Trophoblast cell (in vitro differentiated cells and primary cell): Measurements from ENCODE around the gene LMF2.

ENCODE experiments used
- DNase-seq, 2 donors: peaks; one replicate each; pipeline ENCODE4 v3.0.0-alpha.2; 2016
- H2AFZ ChIP-seq: 2 replicates; pipeline ENCODE4 v1.6.1; 2013; ENCODE audit warnings: low read length, moderate library complexity, mild to moderate bottlenecking; ENCODE audit not compliant: insufficient read depth, poor library complexity
- H2AK5ac ChIP-seq: 2 replicates; pipeline ENCODE4 v1.6.1; 2013; ENCODE audit warnings: mild to moderate bottlenecking, low read length
- H2BK120ac ChIP-seq: 2 replicates; pipeline ENCODE4 v1.6.1; 2013; ENCODE audit warnings: low read length, mild to moderate bottlenecking, moderate library complexity; ENCODE audit not compliant: insufficient read depth, poor library complexity
- H2BK12ac ChIP-seq: 2 replicates; pipeline ENCODE4 v1.6.1; 2013; ENCODE audit warnings: mild to moderate bottlenecking, low read length, moderate library complexity
- H2BK5ac ChIP-seq: 2 replicates; pipeline ENCODE4 v1.6.1; 2013; ENCODE audit warnings: low read length, low read depth, moderate library complexity, mild to moderate bottlenecking; ENCODE audit not compliant: poor library complexity
- H3K14ac ChIP-seq: 2 replicates; pipeline ENCODE4 v1.6.1; 2013; ENCODE audit warnings: mild to moderate bottlenecking, low read length
- H3K18ac ChIP-seq: 2 replicates; pipeline ENCODE4 v1.6.1; 2013; ENCODE audit warnings: mild to moderate bottlenecking, low read length
- H3K23ac ChIP-seq: 2 replicates; pipeline ENCODE4 v1.6.1; 2013; ENCODE audit warnings: low read length
- H3K27ac ChIP-seq: 2 replicates; pipeline ENCODE4 v1.5.1; 2013; ENCODE audit warnings: low read depth, mild to moderate bottlenecking, inconsistent platforms, low read length, moderate library complexity
- H3K27me3 ChIP-seq: 2 replicates; pipeline ENCODE4 v1.6.1; 2013; ENCODE audit warnings: inconsistent platforms, mild to moderate bottlenecking, low read length, moderate library complexity; ENCODE audit not compliant: insufficient read depth
- H3K36me3 ChIP-seq, 2 experiments: 1 replicate in 1 of 2; 2 replicates in 1 of 2; pipeline ENCODE4 v1.6.1; 2013; ENCODE audit warnings: low read length in 2 of 2, mild to moderate bottlenecking in 2 of 2, moderate library complexity in 1 of 2; ENCODE audit not compliant: insufficient read depth in 2 of 2, control insufficient read depth in 1 of 2
- H3K4ac ChIP-seq: 2 replicates; pipeline ENCODE4 v1.6.1; 2013; ENCODE audit warnings: low read depth, mild to moderate bottlenecking, low read length, moderate library complexity
- H3K4me1 ChIP-seq, 2 experiments: 1 replicate in 1 of 2; 2 replicates in 1 of 2; pipeline ENCODE4 v1.6.1; 2013; ENCODE audit warnings: low read length in 2 of 2, mild to moderate bottlenecking in 2 of 2, moderate library complexity in 1 of 2; ENCODE audit not compliant: insufficient read depth in 2 of 2, control insufficient read depth in 1 of 2
- H3K4me2 ChIP-seq: 2 replicates; pipeline ENCODE4 v1.6.1; 2013; ENCODE audit warnings: inconsistent platforms, mild to moderate bottlenecking, low read length, moderate library complexity
- H3K4me3 ChIP-seq: 2 replicates; pipeline ENCODE4 v1.5.1; 2013; ENCODE audit warnings: mild to moderate bottlenecking, low read depth, low read length, inconsistent platforms
- H3K79me1 ChIP-seq: one replicate; pipeline ENCODE4 v1.6.1; 2013; ENCODE audit warnings: low read length
- H3K79me2 ChIP-seq: 2 replicates; pipeline ENCODE4 v1.6.1; 2013; ENCODE audit warnings: low read length, mild to moderate bottlenecking; ENCODE audit not compliant: control insufficient read depth, insufficient read depth, poor library complexity
- H3K9ac ChIP-seq: 2 replicates; pipeline ENCODE4 v1.6.1; 2013; ENCODE audit warnings: mild to moderate bottlenecking, low read length
- H3K9me3 ChIP-seq: 2 replicates; pipeline ENCODE4 v1.6.1; 2013; ENCODE audit warnings: low read depth, mild to moderate bottlenecking, control low read depth, inconsistent platforms, low read length; ENCODE audit not compliant: insufficient read depth
- H4K12ac ChIP-seq: 2 replicates; pipeline ENCODE4 v1.6.1; 2013; ENCODE audit warnings: low read depth, mild to moderate bottlenecking, low read length, moderate library complexity
- H4K8ac ChIP-seq: 2 replicates; pipeline ENCODE4 v1.6.1; 2013; ENCODE audit warnings: low read depth, mild to moderate bottlenecking, low read length, moderate library complexity
- H4K91ac ChIP-seq: one replicate; pipeline ENCODE4 v1.6.1; 2013; ENCODE audit warnings: low read depth, mild to moderate bottlenecking, low read length, moderate library complexity
- WGBS: extraction: QIAGEN DNeasy Blood & Tissue Kit; methylation state at CpG from one replicate; pipeline ENCODE4 v1.1.7; 2013; ENCODE audit warnings: missing lambda C conversion rate; ENCODE audit not compliant: insufficient read length, insufficient coverage; ENCODE audit errors: extremely low coverage; 5-methylcytosine and 5-hydroxymethylcytosine counted together

Gene LMF2

DNA sequence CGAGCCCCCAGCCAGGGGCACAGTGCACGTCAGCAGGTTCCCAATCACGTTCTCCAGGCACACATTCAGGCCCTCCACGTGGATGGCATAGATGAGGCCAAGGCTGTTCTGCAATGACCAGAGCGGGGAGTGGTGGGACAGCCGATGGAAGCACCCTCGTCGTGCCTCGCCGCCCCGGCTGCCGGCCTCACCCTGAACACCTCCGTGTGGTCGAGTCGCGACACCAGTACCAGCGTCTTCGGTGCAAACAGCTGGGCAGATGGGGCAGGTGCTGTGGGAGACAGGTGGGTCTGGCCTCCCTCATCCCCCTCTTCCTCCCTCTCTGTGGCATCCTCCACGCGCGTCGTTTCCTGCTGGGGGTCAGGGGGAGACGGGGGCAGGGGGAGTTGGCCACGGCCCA lies 40.2 kb downstream of the LMF2 start:
- no peak overlapping the region for H3K18ac ChIP-seq

DNA sequence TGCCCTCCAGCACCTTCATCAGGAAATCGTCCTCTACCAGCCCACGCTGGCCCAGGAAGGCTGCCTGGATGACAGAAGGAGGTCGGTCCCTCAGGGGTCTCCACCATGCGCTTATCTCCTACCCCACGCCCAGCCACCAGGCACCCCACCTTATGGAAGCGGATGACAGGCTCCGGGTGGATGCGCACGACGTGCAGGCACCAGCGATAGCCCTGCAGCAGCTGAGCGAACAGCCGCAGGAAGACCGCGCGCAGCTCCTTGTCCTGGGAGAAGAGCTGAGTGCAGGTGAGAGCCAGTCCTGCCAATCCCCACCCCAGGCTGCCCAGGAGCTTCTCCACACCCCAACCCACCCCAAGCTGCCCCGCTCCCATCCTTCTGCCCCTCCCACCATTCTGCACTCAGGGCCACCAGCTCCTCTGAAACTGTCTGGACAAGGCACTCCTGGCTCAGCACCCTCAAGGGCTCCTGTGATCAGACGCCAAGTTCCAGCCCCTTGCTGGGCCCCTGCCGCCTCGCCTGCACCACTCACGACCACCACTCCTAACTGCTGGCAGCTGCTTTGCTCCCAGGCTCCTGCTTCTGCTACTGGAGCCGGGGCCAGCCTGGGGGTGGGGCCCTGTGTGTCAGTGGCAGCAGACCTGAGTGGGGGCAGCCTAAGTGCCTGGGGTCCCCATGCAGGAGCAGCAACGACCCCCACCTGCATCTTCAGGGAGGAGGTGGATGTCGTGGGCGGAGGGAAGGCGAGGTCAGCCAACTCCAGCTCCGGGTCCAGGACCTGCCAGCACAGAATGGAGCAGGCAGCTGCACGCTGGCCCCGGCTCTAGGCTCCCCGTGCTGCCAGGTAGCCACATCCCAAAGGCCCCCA lies 42.2 kb downstream of the LMF2 start:
- H2AFZ ChIP-seq = no peak overlapping the region
- H2BK12ac ChIP-seq = no peak overlapping the region
- H3K27ac ChIP-seq = no peak overlapping the region
- WGBS = no CpG with 5 or more reads among the region's 30 CpGs
- no peak overlapping the region for H3K4me2 ChIP-seq
- no peak overlapping the region for H3K23ac ChIP-seq
- H3K14ac ChIP-seq = no peak overlapping the region
- H2BK120ac ChIP-seq = no peak overlapping the region
- no peaks in the 10 kb centered on the region for H3K9me3 ChIP-seq
- H3K9ac ChIP-seq = no peak overlapping the region
- H4K8ac ChIP-seq = no peak overlapping the region
- H3K36me3 ChIP-seq = peaks cover 78% of the 10 kb centered on the region in 2 experiments
- H3K79me1 ChIP-seq = no peaks in the 10 kb centered on the region
- H4K91ac ChIP-seq = no peak overlapping the region
- H4K12ac ChIP-seq = no peak overlapping the region
- no peak for DNase-seq
- H2AK5ac ChIP-seq = no peak overlapping the region
- H3K79me2 ChIP-seq = no peaks in the 10 kb centered on the region
- H3K4ac ChIP-seq = no peak overlapping the region
- no peak overlapping the region for H3K18ac ChIP-seq
- H3K27me3 ChIP-seq = no peaks in the 10 kb centered on the region
- no peak overlapping the region for H2BK5ac ChIP-seq
- no peak overlapping the region for H3K4me3 ChIP-seq
- peaks cover 0 to 5% of the 10 kb centered on the region in 2 experiments for H3K4me1 ChIP-seq

More for the DNA sequence above, 40.2 kb downstream of the LMF2 start:
- H3K4ac ChIP-seq = no peak overlapping the region
- H3K9me3 ChIP-seq = no peaks in the 10 kb centered on the region
- H3K79me1 ChIP-seq = no peaks in the 10 kb centered on the region
- no peak for DNase-seq
- no peak overlapping the region for H4K8ac ChIP-seq
- no CpG with 5 or more reads among the region's 24 CpGs for WGBS
- H2BK120ac ChIP-seq = no peak overlapping the region
- H3K27ac ChIP-seq = no peak overlapping the region
- no peak overlapping the region for H2AFZ ChIP-seq
- no peak overlapping the region for H4K12ac ChIP-seq
- no peak overlapping the region for H3K23ac ChIP-seq
- H2AK5ac ChIP-seq = no peak overlapping the region
- no peak overlapping the region for H3K14ac ChIP-seq
- no peak overlapping the region for H3K4me3 ChIP-seq
- peaks cover 59 to 62% of the 10 kb centered on the region in 2 experiments for H3K36me3 ChIP-seq
- peaks cover 7 to 23% of the 10 kb centered on the region in 2 experiments for H3K4me1 ChIP-seq
- H3K27me3 ChIP-seq = no peaks in the 10 kb centered on the region
- H2BK12ac ChIP-seq = no peak overlapping the region
- peaks cover 6% of the 10 kb centered on the region for H3K79me2 ChIP-seq
- no peak overlapping the region for H2BK5ac ChIP-seq
- H4K91ac ChIP-seq = no peak overlapping the region
- no peak overlapping the region for H3K9ac ChIP-seq
- H3K4me2 ChIP-seq = no peak overlapping the region

DNA sequence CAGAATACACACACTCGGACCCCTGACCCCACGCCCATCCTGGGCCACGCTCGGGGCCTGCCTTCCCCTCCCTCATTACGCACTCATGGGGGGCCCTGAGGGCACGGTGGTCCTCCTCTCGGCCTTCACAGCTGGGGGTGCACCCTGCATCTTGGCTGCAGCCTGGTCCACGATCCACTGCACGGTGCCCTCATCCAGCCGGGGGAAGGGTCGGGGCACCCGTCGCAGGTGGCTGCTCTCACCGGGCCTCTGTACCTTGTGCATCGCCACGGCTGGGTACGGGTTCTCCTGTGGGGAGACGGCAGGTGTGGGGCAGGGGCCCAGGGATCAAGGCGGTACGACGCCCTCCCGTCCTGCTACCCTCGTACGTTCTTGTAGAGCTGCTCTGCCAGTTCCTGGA lies 43.1 kb downstream of the LMF2 start:
- H2AFZ ChIP-seq = no peak overlapping the region
- H2BK12ac ChIP-seq = no peak overlapping the region
- H3K4me3 ChIP-seq = no peak overlapping the region
- no peaks in the 10 kb centered on the region for H3K79me2 ChIP-seq
- H3K4ac ChIP-seq = no peak overlapping the region
- H2BK5ac ChIP-seq = no peak overlapping the region
- H3K36me3 ChIP-seq = peaks cover 86 to 87% of the 10 kb centered on the region in 2 experiments
- no peak overlapping the region for H4K12ac ChIP-seq
- H2AK5ac ChIP-seq = no peak overlapping the region
- H3K4me1 ChIP-seq = no peaks in the 10 kb centered on the region
- H3K23ac ChIP-seq = no peak overlapping the region
- no peaks in the 10 kb centered on the region for H3K79me1 ChIP-seq
- H4K91ac ChIP-seq = no peak overlapping the region
- no peak overlapping the region for H3K4me2 ChIP-seq
- H3K9ac ChIP-seq = no peak overlapping the region
- H4K8ac ChIP-seq = no peak overlapping the region
- H3K9me3 ChIP-seq = no peaks in the 10 kb centered on the region
- no peaks in the 10 kb centered on the region for H3K27me3 ChIP-seq
- no peak overlapping the region for H3K18ac ChIP-seq
- WGBS = no CpG with 5 or more reads among the region's 24 CpGs
- no peak for DNase-seq
- H3K14ac ChIP-seq = no peak overlapping the region
- no peak overlapping the region for H3K27ac ChIP-seq
- no peak overlapping the region for H2BK120ac ChIP-seq

DNA sequence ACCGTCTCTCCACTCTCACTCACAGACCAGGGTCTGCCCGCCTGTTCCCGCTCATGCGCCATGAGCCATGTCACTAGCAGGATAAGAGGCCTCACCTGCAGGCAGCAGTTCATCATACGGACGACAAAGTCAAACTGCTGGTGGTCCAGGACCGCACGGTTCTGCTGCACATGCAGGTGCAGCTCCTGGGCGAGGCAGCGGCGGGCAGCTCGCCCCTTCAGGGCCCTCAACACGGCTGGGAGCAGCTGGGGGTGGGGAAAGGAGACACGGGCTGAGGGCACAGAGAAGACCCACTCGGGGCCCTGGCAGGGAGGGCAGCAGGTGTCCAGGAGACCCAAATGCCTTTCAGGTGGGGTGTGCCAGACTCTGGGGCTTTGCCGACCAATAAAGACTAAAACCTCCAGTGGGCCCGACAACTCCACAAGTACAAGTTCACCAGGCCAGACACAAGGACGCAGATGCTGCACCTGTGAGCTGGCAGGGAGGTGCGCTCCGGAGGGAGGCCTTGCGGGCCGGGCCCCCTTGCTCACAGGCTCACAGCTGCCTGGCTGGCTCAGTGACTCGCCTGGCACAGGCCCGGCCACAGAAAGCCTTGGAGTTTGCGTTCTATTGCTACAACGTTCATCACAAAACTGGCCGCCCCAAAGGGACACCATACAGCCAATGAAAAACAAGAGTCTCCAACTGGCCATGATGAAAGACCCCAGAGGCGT lies 44.2 kb downstream of the LMF2 start:
- H4K91ac ChIP-seq = no peak overlapping the region
- H3K79me2 ChIP-seq = no peaks in the 10 kb centered on the region
- H3K4me2 ChIP-seq = no peak overlapping the region
- no peak overlapping the region for H3K9ac ChIP-seq
- no peak overlapping the region for H3K23ac ChIP-seq
- DNase-seq = no peak
- H4K8ac ChIP-seq = no peak overlapping the region
- no peaks in the 10 kb centered on the region for H3K9me3 ChIP-seq
- H3K27ac ChIP-seq = no peak overlapping the region
- WGBS = no CpG with 5 or more reads among the region's 28 CpGs
- no peak overlapping the region for H2BK5ac ChIP-seq
- no peak overlapping the region for H3K14ac ChIP-seq
- H3K79me1 ChIP-seq = no peaks in the 10 kb centered on the region
- H3K4me1 ChIP-seq = no peaks in the 10 kb centered on the region
- no peak overlapping the region for H3K4me3 ChIP-seq
- H3K27me3 ChIP-seq = no peaks in the 10 kb centered on the region
- H3K36me3 ChIP-seq = peaks cover 97 to 98% of the 10 kb centered on the region in 2 experiments
- no peak overlapping the region for H2BK12ac ChIP-seq
- no peak overlapping the region for H2BK120ac ChIP-seq
- H2AK5ac ChIP-seq = no peak overlapping the region
- H3K18ac ChIP-seq = no peak overlapping the region
- no peak overlapping the region for H3K4ac ChIP-seq
- no peak overlapping the region for H4K12ac ChIP-seq
- H2AFZ ChIP-seq = no peak overlapping the region
